ENCODE results near the gene VTI1B.
"Not testable (repeated sequence)": the region's sequence is repeated elsewhere in the genome, so short reads cannot be mapped to it uniquely, and the experiment has no call there.

Gene VTI1B

GRCh38 chr14:67638642-67639041 is 35.8 kb downstream of the VTI1B start:
- Histone ChIP-seq H3K9ac (ENCODE audit: low read depth in 1 of 2, low read length in 2 of 2) (no peak overlapping the region), H3K4me3 (ENCODE audit: low read length in 2 of 2) (no peak overlapping the region), H3K27ac (ENCODE audit: low read depth in 2 of 2, low read length in 2 of 2) (no peak overlapping the region), H3K4me1 (ENCODE audit: control insufficient read depth in 2 of 2, insufficient read depth in 2 of 2, low read length in 2 of 2) (no peaks in the 10 kb centered on the region), H3K36me3 (ENCODE audit: control insufficient read depth in 2 of 2, insufficient read depth in 2 of 2, low read length in 2 of 2) (no peaks in the 10 kb centered on the region), H3K27me3 (ENCODE audit: control insufficient read depth in 2 of 2, insufficient read depth in 2 of 2, low read length in 2 of 2) (no peaks in the 10 kb centered on the region), H3K9me3 (ENCODE audit: control insufficient read depth in 2 of 2, low read length in 2 of 2) (no peaks in the 10 kb centered on the region)

GRCh38 chr14:67636361-67636919 is 38.0 kb downstream of the VTI1B start:
- Histone ChIP-seq H3K9me3 (ENCODE audit: control insufficient read depth in 2 of 2, low read length in 2 of 2) (no peaks in the 10 kb centered on the region), H3K4me1 (ENCODE audit: control insufficient read depth in 2 of 2, insufficient read depth in 2 of 2, low read length in 2 of 2) (no peaks in the 10 kb centered on the region), H3K9ac (ENCODE audit: low read depth in 1 of 2, low read length in 2 of 2) (no peak overlapping the region), H3K27me3 (ENCODE audit: control insufficient read depth in 2 of 2, insufficient read depth in 2 of 2, low read length in 2 of 2) (no peaks in the 10 kb centered on the region), H3K36me3 (ENCODE audit: control insufficient read depth in 2 of 2, insufficient read depth in 2 of 2, low read length in 2 of 2) (no peaks in the 10 kb centered on the region), H3K27ac (ENCODE audit: low read depth in 2 of 2, low read length in 2 of 2) (no peak overlapping the region), H3K4me3 (ENCODE audit: low read length in 2 of 2) (no peak overlapping the region)

- Histone ChIP-seq H3K4me1 (ENCODE audit: control insufficient read depth in 2 of 2, insufficient read depth in 2 of 2, low read length in 2 of 2) (no peaks in the 10 kb centered on the region), H3K27me3 (ENCODE audit: control insufficient read depth in 2 of 2, insufficient read depth in 2 of 2, low read length in 2 of 2) (no peaks in the 10 kb centered on the region), H3K4me3 (ENCODE audit: low read length in 2 of 2) (no peak overlapping the region), H3K36me3 (ENCODE audit: control insufficient read depth in 2 of 2, insufficient read depth in 2 of 2, low read length in 2 of 2) (no peaks in the 10 kb centered on the region), H3K9me3 (ENCODE audit: control insufficient read depth in 2 of 2, low read length in 2 of 2) (no peaks in the 10 kb centered on the region), H3K27ac (ENCODE audit: low read depth in 2 of 2, low read length in 2 of 2) (no peak overlapping the region), H3K9ac (ENCODE audit: low read depth in 1 of 2, low read length in 2 of 2) (no peak overlapping the region)
Measured at GRCh38 chr14:67633451-67634147, 40.8 kb downstream of the VTI1B start.

GRCh38 chr14:67630938-67631337 is 43.5 kb downstream of the VTI1B start:
- Histone ChIP-seq H3K36me3 (ENCODE audit: control insufficient read depth in 2 of 2, insufficient read depth in 2 of 2, low read length in 2 of 2) (no peaks in the 10 kb centered on the region), H3K27me3 (ENCODE audit: control insufficient read depth in 2 of 2, insufficient read depth in 2 of 2, low read length in 2 of 2) (no peaks in the 10 kb centered on the region), H3K27ac (ENCODE audit: low read depth in 2 of 2, low read length in 2 of 2) (no peak overlapping the region), H3K4me1 (ENCODE audit: control insufficient read depth in 2 of 2, insufficient read depth in 2 of 2, low read length in 2 of 2) (no peaks in the 10 kb centered on the region), H3K4me3 (ENCODE audit: low read length in 2 of 2) (no peak overlapping the region), H3K9ac (ENCODE audit: low read depth in 1 of 2, low read length in 2 of 2) (no peak overlapping the region), H3K9me3 (ENCODE audit: control insufficient read depth in 2 of 2, low read length in 2 of 2) (no peaks in the 10 kb centered on the region)

- Histone ChIP-seq H3K36me3 (ENCODE audit: control insufficient read depth in 2 of 2, insufficient read depth in 2 of 2, low read length in 2 of 2) (no peaks in the 10 kb centered on the region), H3K27ac (ENCODE audit: low read depth in 2 of 2, low read length in 2 of 2) (no peak overlapping the region), H3K9ac (ENCODE audit: low read depth in 1 of 2, low read length in 2 of 2) (no peak overlapping the region), H3K4me3 (ENCODE audit: low read length in 2 of 2) (no peak overlapping the region), H3K4me1 (ENCODE audit: control insufficient read depth in 2 of 2, insufficient read depth in 2 of 2, low read length in 2 of 2) (no peaks in the 10 kb centered on the region), H3K9me3 (ENCODE audit: control insufficient read depth in 2 of 2, low read length in 2 of 2) (no peaks in the 10 kb centered on the region), H3K27me3 (ENCODE audit: control insufficient read depth in 2 of 2, insufficient read depth in 2 of 2, low read length in 2 of 2) (no peaks in the 10 kb centered on the region)
Measured at GRCh38 chr14:67630186-67630585, 44.2 kb downstream of the VTI1B start.

GRCh38 chr14:67627519-67627918 is 46.9 kb downstream of the VTI1B start:
- H3K27me3 ChIP-seq (ENCODE audit: control insufficient read depth in 2 of 2, insufficient read depth in 2 of 2, low read length in 2 of 2): no peaks in the 10 kb centered on the region
- no peaks in the 10 kb centered on the region for H3K9me3 ChIP-seq (ENCODE audit: control insufficient read depth in 2 of 2, low read length in 2 of 2)
- no peak overlapping the region for H3K9ac ChIP-seq (ENCODE audit: low read depth in 1 of 2, low read length in 2 of 2)
- no peaks in the 10 kb centered on the region for H3K4me1 ChIP-seq (ENCODE audit: control insufficient read depth in 2 of 2, insufficient read depth in 2 of 2, low read length in 2 of 2)
- H3K36me3 ChIP-seq (ENCODE audit: control insufficient read depth in 2 of 2, insufficient read depth in 2 of 2, low read length in 2 of 2): no peaks in the 10 kb centered on the region
- no peak overlapping the region for H3K4me3 ChIP-seq (ENCODE audit: low read length in 2 of 2)
- no peak overlapping the region for H3K27ac ChIP-seq (ENCODE audit: low read depth in 2 of 2, low read length in 2 of 2)

GRCh38 chr14:67626131-67626530 is 48.3 kb downstream of the VTI1B start:
- not testable (repeated sequence) for H3K4me3 ChIP-seq (ENCODE audit: low read length in 2 of 2); H3K4me1 ChIP-seq (ENCODE audit: control insufficient read depth in 2 of 2, insufficient read depth in 2 of 2, low read length in 2 of 2); H3K9ac ChIP-seq (ENCODE audit: low read depth in 1 of 2, low read length in 2 of 2); H3K9me3 ChIP-seq (ENCODE audit: control insufficient read depth in 2 of 2, low read length in 2 of 2); H3K27ac ChIP-seq (ENCODE audit: low read depth in 2 of 2, low read length in 2 of 2); H3K36me3 ChIP-seq (ENCODE audit: control insufficient read depth in 2 of 2, insufficient read depth in 2 of 2, low read length in 2 of 2); H3K27me3 ChIP-seq (ENCODE audit: control insufficient read depth in 2 of 2, insufficient read depth in 2 of 2, low read length in 2 of 2)

- Histone ChIP-seq H3K4me3 (ENCODE audit: low read length in 2 of 2) (no peak overlapping the region), H3K9ac (ENCODE audit: low read depth in 1 of 2, low read length in 2 of 2) (no peak overlapping the region), H3K4me1 (ENCODE audit: control insufficient read depth in 2 of 2, insufficient read depth in 2 of 2, low read length in 2 of 2) (peaks cover 8 to 11% of the 10 kb centered on the region in 2 donors), H3K27ac (ENCODE audit: low read depth in 2 of 2, low read length in 2 of 2) (no peak overlapping the region), H3K36me3 (ENCODE audit: control insufficient read depth in 2 of 2, insufficient read depth in 2 of 2, low read length in 2 of 2) (no peaks in the 10 kb centered on the region), H3K27me3 (ENCODE audit: control insufficient read depth in 2 of 2, insufficient read depth in 2 of 2, low read length in 2 of 2) (no peaks in the 10 kb centered on the region), H3K9me3 (ENCODE audit: control insufficient read depth in 2 of 2, low read length in 2 of 2) (no peaks in the 10 kb centered on the region)
Measured at GRCh38 chr14:67623114-67623513, 51.3 kb downstream of the VTI1B start.

GRCh38 chr14:67622675-67623074 is 51.8 kb downstream of the VTI1B start:
- Histone ChIP-seq H3K9ac (ENCODE audit: low read depth in 1 of 2, low read length in 2 of 2) (no peak overlapping the region), H3K9me3 (ENCODE audit: control insufficient read depth in 2 of 2, low read length in 2 of 2) (no peaks in the 10 kb centered on the region), H3K27ac (ENCODE audit: low read depth in 2 of 2, low read length in 2 of 2) (no peak overlapping the region), H3K4me1 (ENCODE audit: control insufficient read depth in 2 of 2, insufficient read depth in 2 of 2, low read length in 2 of 2) (peaks cover 8 to 11% of the 10 kb centered on the region in 2 donors), H3K4me3 (ENCODE audit: low read length in 2 of 2) (no peak overlapping the region), H3K27me3 (ENCODE audit: control insufficient read depth in 2 of 2, insufficient read depth in 2 of 2, low read length in 2 of 2) (no peaks in the 10 kb centered on the region), H3K36me3 (ENCODE audit: control insufficient read depth in 2 of 2, insufficient read depth in 2 of 2, low read length in 2 of 2) (no peaks in the 10 kb centered on the region)

- peak overlapping the region in 1 of 2 donors; percentile 84 for H3K9ac ChIP-seq (ENCODE audit: low read depth in 1 of 2, low read length in 2 of 2)
- H3K9me3 ChIP-seq (ENCODE audit: control insufficient read depth in 2 of 2, low read length in 2 of 2): no peaks in the 10 kb centered on the region
- peaks cover 8 to 11% of the 10 kb centered on the region in 2 donors for H3K4me1 ChIP-seq (ENCODE audit: control insufficient read depth in 2 of 2, insufficient read depth in 2 of 2, low read length in 2 of 2)
- H3K36me3 ChIP-seq (ENCODE audit: control insufficient read depth in 2 of 2, insufficient read depth in 2 of 2, low read length in 2 of 2): no peaks in the 10 kb centered on the region
- peak overlapping the region in 1 of 2 donors; percentile 38 for H3K27ac ChIP-seq (ENCODE audit: low read depth in 2 of 2, low read length in 2 of 2)
- no peaks in the 10 kb centered on the region for H3K27me3 ChIP-seq (ENCODE audit: control insufficient read depth in 2 of 2, insufficient read depth in 2 of 2, low read length in 2 of 2)
- H3K4me3 ChIP-seq (ENCODE audit: low read length in 2 of 2): peak overlapping the region; percentile 79 to 81
Measured at GRCh38 chr14:67620217-67620785, 54.1 kb downstream of the VTI1B start.

Data from mucosa of rectum (tissue), 2 donors.